Stimulated activated CD4-positive, alpha-beta T cell treated with anti-CD3 and anti-CD28 coated beads, Interleukin-12 subunit alpha, Interleukin-12 subunit beta, amount 100 ng/mL, for 48 hours (primary cell): ENCODE data around the gene B4GALT7.
"Not testable (repeated sequence)": the region's sequence is repeated elsewhere in the genome, so short reads cannot be mapped to it uniquely, and the experiment has no call there.

Experiments used
- DNase-seq, 3 donors: peaks; one replicate each; pipeline ENCODE4 v3.0.0-alpha.2; 2020; ENCODE audit warnings: low read depth in 2 of 3, low spot score in 1 of 3

B4GALT7 gene

GRCh38 chr5:177599731-177600507 lies at the start of gene B4GALT7:
Gene B4GALT7 (plus strand): TSS chr5:177600132. CDS start chr5:177600211, 79 bp downstream.
- DNase-seq: peak; percentile 68 to 88 (median 82)

- DNase-seq: no peak
These were observed 47.0 kb upstream of the B4GALT7 start for GRCh38 chr5:177552839-177553455.

- DNase-seq: peak; percentile 11 to 32 (median 24)
These were observed 46.1 kb upstream of the B4GALT7 start for GRCh38 chr5:177553671-177554429.

- peak; percentile 94 to 96 (median 95) for DNase-seq
These were observed 45.3 kb upstream of the B4GALT7 start, which contains the start of gene FAM193B for GRCh38 chr5:177554474-177555111. Gene FAM193B (minus strand): TSS chr5:177554563. CDS start chr5:177554458, 105 bp downstream.

- no peak for DNase-seq
These were observed 44.7 kb upstream of the B4GALT7 start for GRCh38 chr5:177555228-177555627.

- DNase-seq: no peak
These were observed 44.3 kb upstream of the B4GALT7 start for GRCh38 chr5:177555665-177556064.

GRCh38 chr5:177557041-177557647 lies 42.8 kb upstream of the B4GALT7 start:
- no peak for DNase-seq

- DNase-seq: no peak
These were observed 42.1 kb upstream of the B4GALT7 start for GRCh38 chr5:177557796-177558195.

GRCh38 chr5:177559446-177559941 lies 40.4 kb upstream of the B4GALT7 start:
- not testable (repeated sequence) for DNase-seq

- no peak for DNase-seq
These were observed 34.9 kb upstream of the B4GALT7 start for GRCh38 chr5:177565046-177565445.

- DNase-seq: no peak
These were observed 31.6 kb upstream of the B4GALT7 start for GRCh38 chr5:177568326-177568725.

- DNase-seq: no peak
These were observed 30.0 kb upstream of the B4GALT7 start for GRCh38 chr5:177569894-177570293.

- no peak for DNase-seq
These were observed 24.4 kb upstream of the B4GALT7 start for GRCh38 chr5:177575488-177575887.

- no peak for DNase-seq
These were observed 23.8 kb upstream of the B4GALT7 start for GRCh38 chr5:177576169-177576568.

GRCh38 chr5:177578316-177578715 lies 21.6 kb upstream of the B4GALT7 start:
- DNase-seq: no peak

GRCh38 chr5:177588413-177588909 lies 11.5 kb upstream of the B4GALT7 start:
- no peak for DNase-seq

- DNase-seq: no peak
These were observed 9.5 kb upstream of the B4GALT7 start for GRCh38 chr5:177590406-177590805.

GRCh38 chr5:177591690-177592009 lies 8.3 kb upstream of the B4GALT7 start:
- no peak for DNase-seq

GRCh38 chr5:177592010-177592834 lies 7.7 kb upstream of the B4GALT7 start, which contains the start of gene TMED9:
Gene TMED9 (plus strand): TSS chr5:177592203. CDS start chr5:177592215, 12 bp downstream.
- DNase-seq: peak; percentile 77 to 81 (median 81)

GRCh38 chr5:177592905-177593304 lies 7.0 kb upstream of the B4GALT7 start:
- no peak for DNase-seq
